Measurements from ENCODE around the gene DSCAML1. TPM values are rescaled to one million over a fixed set of nuclear protein-coding genes. Genes with fewer than 3 reads are reported as not detected.

Gene DSCAML1
- total and polyA plus RNA-seq, 4 donors, result 0.18 to 1.5 (median 1.1) TPM

- no peaks in the 10 kb centered on the region for H3K36me3 ChIP-seq (ENCODE audit: control insufficient read depth in 4 of 4, insufficient read depth in 4 of 4, low read length in 4 of 4)
- no peak overlapping the region for H3K27ac ChIP-seq (ENCODE audit: low read depth in 1 of 2, low read length in 1 of 2)
- TF ChIP-seq CTCF (IDR thresholded peaks at IDR 0.05; ENCODE audit: control extremely low read depth, extremely low read depth), result no peak
- no peak overlapping the region for H3K4me3 ChIP-seq
- DNase-seq, result no peak
- no peak for ATAC-seq (ENCODE audit: insufficient read depth, low FRiP score)
- WGBS, 2 donors, result 89 to 92% methylated on average over 7 of the region's 7 CpGs
- peaks cover 0 to 19% (median 0%) of the 10 kb centered on the region in 3 donors for H3K27me3 ChIP-seq (ENCODE audit: control insufficient read depth in 3 of 3, insufficient read depth in 3 of 3, low read length in 2 of 3)
- H3K4me1 ChIP-seq (ENCODE audit: control insufficient read depth in 5 of 5, insufficient read depth in 5 of 5, low read length in 5 of 5), result no peaks in the 10 kb centered on the region
- H3K9me3 ChIP-seq (ENCODE audit: control insufficient read depth in 4 of 4, insufficient read depth in 3 of 4, low read length in 3 of 4), result no peaks in the 10 kb centered on the region
- H3K9ac ChIP-seq (ENCODE audit: insufficient read depth in 1 of 2, low read length in 2 of 2), result no peak overlapping the region
Observed at GRCh38 chr11:117563556-117563955, 233.5 kb downstream of the DSCAML1 start.

- 76 to 95% methylated on average over 6 of the region's 6 CpGs for WGBS, 2 donors
Observed at GRCh38 chr11:117562136-117562535, 234.9 kb downstream of the DSCAML1 start.

GRCh38 chr11:117560780-117561530, 236.1 kb downstream of the DSCAML1 start:
- Histone ChIP-seq H3K9ac (ENCODE audit: insufficient read depth in 1 of 2, low read length in 2 of 2) (no peak overlapping the region), H3K36me3 (ENCODE audit: control insufficient read depth in 4 of 4, insufficient read depth in 4 of 4, low read length in 4 of 4) (no peaks in the 10 kb centered on the region), H3K9me3 (ENCODE audit: control insufficient read depth in 4 of 4, insufficient read depth in 3 of 4, low read length in 3 of 4) (no peaks in the 10 kb centered on the region), H3K27me3 (ENCODE audit: control insufficient read depth in 3 of 3, insufficient read depth in 3 of 3, low read length in 2 of 3) (peaks cover 0 to 25% (median 0%) of the 10 kb centered on the region in 3 donors), H3K4me1 (ENCODE audit: control insufficient read depth in 5 of 5, insufficient read depth in 5 of 5, low read length in 5 of 5) (no peaks in the 10 kb centered on the region), H3K27ac (ENCODE audit: low read depth in 1 of 2, low read length in 1 of 2) (no peak overlapping the region), H3K4me3 (no peak overlapping the region)
- no peak for ATAC-seq (ENCODE audit: insufficient read depth, low FRiP score)
- WGBS, 2 donors, result 73 to 79% methylated on average over 5 of the region's 5 CpGs
- DNase-seq, result no peak
- no peak for TF ChIP-seq CTCF (IDR thresholded peaks at IDR 0.05; ENCODE audit: control extremely low read depth, extremely low read depth)

More at GRCh38 chr11:117562136-117562535, 234.9 kb downstream of the DSCAML1 start:
- no peak for ATAC-seq (ENCODE audit: insufficient read depth, low FRiP score)
- Histone ChIP-seq H3K27me3 (ENCODE audit: control insufficient read depth in 3 of 3, insufficient read depth in 3 of 3, low read length in 2 of 3) (peaks cover 0 to 23% (median 0%) of the 10 kb centered on the region in 3 donors), H3K4me3 (no peak overlapping the region), H3K9me3 (ENCODE audit: control insufficient read depth in 4 of 4, insufficient read depth in 3 of 4, low read length in 3 of 4) (no peaks in the 10 kb centered on the region), H3K9ac (ENCODE audit: insufficient read depth in 1 of 2, low read length in 2 of 2) (no peak overlapping the region), H3K36me3 (ENCODE audit: control insufficient read depth in 4 of 4, insufficient read depth in 4 of 4, low read length in 4 of 4) (no peaks in the 10 kb centered on the region), H3K4me1 (ENCODE audit: control insufficient read depth in 5 of 5, insufficient read depth in 5 of 5, low read length in 5 of 5) (no peaks in the 10 kb centered on the region), H3K27ac (ENCODE audit: low read depth in 1 of 2, low read length in 1 of 2) (no peak overlapping the region)
- no peak for DNase-seq
- no peak for TF ChIP-seq CTCF (IDR thresholded peaks at IDR 0.05; ENCODE audit: control extremely low read depth, extremely low read depth)
